ENCODE results near the gene ZSWIM9.

ZSWIM9 gene

DNA sequence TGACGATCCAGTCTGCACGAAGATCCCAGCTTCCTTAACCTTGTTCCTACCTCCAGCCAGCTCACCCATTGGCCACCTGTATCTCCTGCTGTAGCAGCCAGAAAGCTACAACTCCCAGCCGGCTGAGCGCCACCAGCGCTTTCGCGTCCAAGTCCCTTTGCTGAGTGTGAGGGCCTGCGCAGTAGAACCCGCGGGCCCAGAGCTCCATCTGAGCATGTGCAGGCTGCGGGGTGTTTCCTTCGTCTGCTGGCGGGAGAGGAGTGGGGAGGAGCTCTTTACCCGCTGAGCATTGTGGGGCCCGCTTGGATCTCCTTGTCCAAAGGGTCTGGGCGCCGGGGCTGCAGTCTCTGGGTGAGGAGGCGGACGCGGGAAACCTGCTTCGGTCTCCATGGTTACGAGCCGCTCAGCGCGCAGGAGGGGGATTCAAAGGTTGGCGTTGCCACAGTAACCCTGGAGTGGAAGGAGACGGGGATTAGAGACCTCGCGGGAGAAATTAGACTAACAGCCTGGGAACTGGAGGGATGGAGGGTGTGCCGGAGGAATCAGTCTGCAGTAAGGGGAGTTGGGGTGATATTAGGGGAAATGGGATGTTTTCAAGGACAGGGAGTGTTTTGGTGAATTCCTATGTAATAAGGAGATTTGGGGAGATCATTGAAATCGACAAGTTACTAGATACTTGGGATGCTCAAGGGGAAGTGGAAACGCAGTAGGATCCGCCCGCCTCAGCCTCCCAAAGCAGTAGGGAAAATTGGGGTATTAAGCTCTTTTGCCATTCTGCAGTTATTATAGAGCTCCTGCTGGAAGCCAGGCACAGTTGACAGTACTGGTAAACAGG, 33.5 kb downstream of the ZSWIM9 start:
- TF ChIP-seq TAF1 (IDR thresholded peaks at IDR 0.05; ENCODE audit: borderline replicate concordance, insufficient read depth, low read length) (peak; percentile 74; the same call in 1 of the 2 replicates), FOXP2 (optimal IDR thresholded peaks at IDR 0.05; ENCODE audit: borderline replicate concordance, extremely low read depth, extremely low read length, insufficient read depth) (peak; percentile 43), SIN3A (IDR thresholded peaks at IDR 0.05; ENCODE audit: borderline replicate concordance, insufficient read depth, low read length) (peak; percentile 40; the same call in 1 of the 2 replicates), POLR2AphosphoS5 (IDR thresholded peaks at IDR 0.05; ENCODE audit: low read depth, low read length) (peak; percentile 82)
- TF ChIP-seq, protein P1, sequence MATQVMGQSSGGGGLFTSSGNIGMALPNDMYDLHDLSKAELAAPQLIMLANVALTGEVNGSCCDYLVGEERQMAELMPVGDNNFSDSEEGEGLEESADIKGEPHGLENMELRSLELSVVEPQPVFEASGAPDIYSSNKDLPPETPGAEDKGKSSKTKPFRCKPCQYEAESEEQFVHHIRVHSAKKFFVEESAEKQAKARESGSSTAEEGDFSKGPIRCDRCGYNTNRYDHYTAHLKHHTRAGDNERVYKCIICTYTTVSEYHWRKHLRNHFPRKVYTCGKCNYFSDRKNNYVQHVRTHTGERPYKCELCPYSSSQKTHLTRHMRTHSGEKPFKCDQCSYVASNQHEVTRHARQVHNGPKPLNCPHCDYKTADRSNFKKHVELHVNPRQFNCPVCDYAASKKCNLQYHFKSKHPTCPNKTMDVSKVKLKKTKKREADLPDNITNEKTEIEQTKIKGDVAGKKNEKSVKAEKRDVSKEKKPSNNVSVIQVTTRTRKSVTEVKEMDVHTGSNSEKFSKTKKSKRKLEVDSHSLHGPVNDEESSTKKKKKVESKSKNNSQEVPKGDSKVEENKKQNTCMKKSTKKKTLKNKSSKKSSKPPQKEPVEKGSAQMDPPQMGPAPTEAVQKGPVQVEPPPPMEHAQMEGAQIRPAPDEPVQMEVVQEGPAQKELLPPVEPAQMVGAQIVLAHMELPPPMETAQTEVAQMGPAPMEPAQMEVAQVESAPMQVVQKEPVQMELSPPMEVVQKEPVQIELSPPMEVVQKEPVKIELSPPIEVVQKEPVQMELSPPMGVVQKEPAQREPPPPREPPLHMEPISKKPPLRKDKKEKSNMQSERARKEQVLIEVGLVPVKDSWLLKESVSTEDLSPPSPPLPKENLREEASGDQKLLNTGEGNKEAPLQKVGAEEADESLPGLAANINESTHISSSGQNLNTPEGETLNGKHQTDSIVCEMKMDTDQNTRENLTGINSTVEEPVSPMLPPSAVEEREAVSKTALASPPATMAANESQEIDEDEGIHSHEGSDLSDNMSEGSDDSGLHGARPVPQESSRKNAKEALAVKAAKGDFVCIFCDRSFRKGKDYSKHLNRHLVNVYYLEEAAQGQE (IDR thresholded peaks at IDR 0.05; ENCODE audit: insufficient read depth in 1 of 2, low read depth in 2 of 2, low read length in 2 of 2) = 0 out of 4 replicates have a peak, but pooled peaks have one; percentile 3 to 23

DNA sequence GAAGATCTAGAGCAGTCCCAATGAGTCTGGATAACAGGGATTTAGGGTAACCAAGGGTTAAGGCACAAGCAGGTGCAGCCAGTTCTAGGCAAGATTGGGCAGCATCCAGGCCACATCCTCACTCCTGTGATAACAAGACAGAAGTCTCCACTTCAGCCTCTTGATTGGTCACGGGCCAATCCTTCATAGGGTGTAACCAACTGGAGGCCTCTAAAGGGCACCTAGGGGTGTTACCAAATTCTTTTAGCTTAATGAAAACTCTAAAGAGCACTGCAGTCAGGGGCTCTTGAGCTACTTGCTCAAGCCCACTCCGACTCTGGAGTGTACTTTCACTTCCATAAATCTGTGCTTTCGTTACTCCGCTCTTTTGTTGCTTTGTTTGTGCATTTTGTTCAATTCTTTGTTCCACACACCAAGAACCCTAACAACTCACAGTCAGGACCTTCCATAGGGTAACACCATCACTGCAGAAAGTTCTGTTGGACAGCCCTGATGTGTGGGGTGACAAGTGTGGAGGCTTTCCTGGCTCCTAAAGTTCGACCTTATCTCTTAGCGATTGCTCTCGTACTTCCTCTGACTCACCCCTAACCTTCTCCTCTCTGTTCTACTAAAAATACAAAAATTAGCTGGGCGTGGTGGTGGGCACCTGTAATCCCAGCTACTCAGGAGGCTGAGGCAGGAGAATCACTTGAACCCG, 36.1 kb downstream of the ZSWIM9 start:
- TF ChIP-seq POLR2AphosphoS5 (IDR thresholded peaks at IDR 0.05; ENCODE audit: low read depth, low read length) = no peak
- TF ChIP-seq, protein P1 (IDR thresholded peaks at IDR 0.05; ENCODE audit: insufficient read depth in 1 of 2, low read depth in 2 of 2, low read length in 2 of 2) = no peak
- TF ChIP-seq SIN3A (IDR thresholded peaks at IDR 0.05; ENCODE audit: borderline replicate concordance, insufficient read depth, low read length) = no peak
- TF ChIP-seq FOXP2 (optimal IDR thresholded peaks at IDR 0.05; ENCODE audit: borderline replicate concordance, extremely low read depth, extremely low read length, insufficient read depth) = no peak
- TF ChIP-seq TAF1 (IDR thresholded peaks at IDR 0.05; ENCODE audit: borderline replicate concordance, insufficient read depth, low read length) = no peak

DNA sequence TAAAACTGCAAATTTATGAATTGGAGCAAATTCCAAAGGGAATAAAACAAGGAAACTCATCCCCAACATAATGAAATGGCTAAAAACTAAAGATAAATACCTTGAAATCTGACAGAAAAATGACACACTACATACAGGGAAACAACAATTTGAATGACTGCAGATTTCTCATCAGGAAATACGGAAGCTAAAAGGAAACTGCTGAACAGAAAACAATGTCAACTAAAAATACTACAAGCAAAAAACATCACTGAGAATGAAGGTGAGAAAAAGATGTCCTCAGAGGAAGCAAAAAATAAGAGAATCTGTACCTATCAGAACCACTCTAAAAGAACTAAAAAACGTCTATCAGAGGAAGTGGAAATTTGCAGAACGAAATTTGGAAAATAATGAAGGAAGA, 39.5 kb downstream of the ZSWIM9 start:
- TF ChIP-seq TAF1 (IDR thresholded peaks at IDR 0.05; ENCODE audit: borderline replicate concordance, insufficient read depth, low read length) (no peak), POLR2AphosphoS5 (IDR thresholded peaks at IDR 0.05; ENCODE audit: low read depth, low read length) (no peak), FOXP2 (optimal IDR thresholded peaks at IDR 0.05; ENCODE audit: borderline replicate concordance, extremely low read depth, extremely low read length, insufficient read depth) (no peak), SIN3A (IDR thresholded peaks at IDR 0.05; ENCODE audit: borderline replicate concordance, insufficient read depth, low read length) (no peak)
- TF ChIP-seq, protein P1 (IDR thresholded peaks at IDR 0.05; ENCODE audit: insufficient read depth in 1 of 2, low read depth in 2 of 2, low read length in 2 of 2) = no peak

DNA sequence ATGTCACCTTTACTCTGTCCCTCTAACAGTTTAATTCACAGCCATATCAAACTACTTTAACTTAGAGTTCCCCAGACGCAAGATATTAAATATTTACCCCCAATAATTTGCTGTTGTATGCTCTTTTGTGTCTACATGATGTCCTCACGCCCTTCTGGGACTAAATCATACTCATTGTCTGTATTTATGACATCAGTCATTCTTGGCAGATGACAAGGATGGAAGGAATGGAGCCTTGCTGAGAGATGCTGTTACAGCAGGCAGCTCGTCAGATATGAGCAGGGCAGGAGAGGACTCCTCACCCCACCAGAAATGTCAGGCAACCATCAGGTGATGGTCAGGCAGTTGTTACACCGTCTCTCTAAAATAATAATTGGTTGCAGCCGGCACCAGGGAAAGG, 43.5 kb downstream of the ZSWIM9 start:
- no peak for TF ChIP-seq TAF1 (IDR thresholded peaks at IDR 0.05; ENCODE audit: borderline replicate concordance, insufficient read depth, low read length)
- no peak for TF ChIP-seq FOXP2 (optimal IDR thresholded peaks at IDR 0.05; ENCODE audit: borderline replicate concordance, extremely low read depth, extremely low read length, insufficient read depth)
- no peak for TF ChIP-seq POLR2AphosphoS5 (IDR thresholded peaks at IDR 0.05; ENCODE audit: low read depth, low read length)
- TF ChIP-seq, protein P1 (IDR thresholded peaks at IDR 0.05; ENCODE audit: insufficient read depth in 1 of 2, low read depth in 2 of 2, low read length in 2 of 2) = no peak
- no peak for TF ChIP-seq SIN3A (IDR thresholded peaks at IDR 0.05; ENCODE audit: borderline replicate concordance, insufficient read depth, low read length)

Data from PFSK-1 (cell line).